Non-pigmented ciliary epithelial cell (primary cell): Measurements from ENCODE around the gene NDUFV3.
"Not testable (repeated sequence)": the region's sequence is repeated elsewhere in the genome, so short reads cannot be mapped to it uniquely, and the experiment has no call there.

Experiments used
- DNase-seq: peaks from one replicate; pipeline ENCODE4 v3.0.0-alpha.2; 2010; ENCODE audit warnings: low read depth

Gene NDUFV3

DNA sequence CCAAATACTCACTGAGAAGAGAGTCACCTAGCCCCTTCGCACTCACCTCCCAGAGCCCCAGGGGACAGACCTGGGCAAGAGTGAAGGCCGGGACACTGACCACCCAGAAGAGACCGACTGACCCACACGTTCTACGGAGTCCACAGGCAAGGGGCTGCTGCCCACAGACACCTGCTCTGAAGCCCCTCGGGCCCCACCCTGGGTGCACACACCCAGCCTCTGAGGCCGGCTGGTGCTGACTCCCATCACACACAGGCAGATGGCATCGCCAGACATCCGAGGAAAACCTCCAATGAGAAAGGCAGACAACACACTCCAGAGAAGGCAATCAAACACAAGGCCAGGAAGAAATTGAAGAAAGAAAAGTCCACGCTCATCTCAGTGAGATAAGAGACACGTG, 35.9 kb upstream of the NDUFV3 start:
- DNase-seq: no peak

DNA sequence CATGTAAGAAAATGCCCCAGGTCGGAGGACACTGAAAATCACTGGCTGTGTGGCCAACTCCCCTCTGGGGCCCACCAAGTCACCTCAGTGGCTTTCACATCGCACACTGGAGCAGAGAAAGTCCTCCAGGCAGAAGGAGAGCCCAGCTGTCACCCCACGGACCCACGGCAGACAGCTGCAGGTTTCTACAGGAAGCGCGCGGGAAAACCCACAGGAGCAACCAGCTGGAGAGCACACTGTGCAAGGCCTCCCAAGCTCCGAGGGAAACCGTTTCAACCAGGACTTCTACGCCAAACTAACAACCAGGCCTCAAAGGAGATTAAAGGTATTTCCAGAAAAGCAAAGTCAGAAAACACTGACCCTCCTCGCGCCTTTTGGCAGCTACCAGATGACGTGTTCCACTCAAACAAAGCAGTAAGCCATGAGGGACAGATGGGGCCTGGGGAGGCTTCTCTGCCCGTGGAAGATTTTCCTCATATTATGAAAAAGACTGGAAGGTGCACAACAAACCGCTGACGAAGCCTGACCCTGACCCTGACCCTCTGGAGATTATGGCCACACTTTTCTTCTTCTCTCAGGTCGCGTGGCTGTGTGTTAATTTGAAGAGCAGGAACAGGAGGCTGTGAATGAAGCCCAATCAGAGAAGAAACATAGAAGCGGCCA, 34.8 kb upstream of the NDUFV3 start:
- no peak for DNase-seq

DNA sequence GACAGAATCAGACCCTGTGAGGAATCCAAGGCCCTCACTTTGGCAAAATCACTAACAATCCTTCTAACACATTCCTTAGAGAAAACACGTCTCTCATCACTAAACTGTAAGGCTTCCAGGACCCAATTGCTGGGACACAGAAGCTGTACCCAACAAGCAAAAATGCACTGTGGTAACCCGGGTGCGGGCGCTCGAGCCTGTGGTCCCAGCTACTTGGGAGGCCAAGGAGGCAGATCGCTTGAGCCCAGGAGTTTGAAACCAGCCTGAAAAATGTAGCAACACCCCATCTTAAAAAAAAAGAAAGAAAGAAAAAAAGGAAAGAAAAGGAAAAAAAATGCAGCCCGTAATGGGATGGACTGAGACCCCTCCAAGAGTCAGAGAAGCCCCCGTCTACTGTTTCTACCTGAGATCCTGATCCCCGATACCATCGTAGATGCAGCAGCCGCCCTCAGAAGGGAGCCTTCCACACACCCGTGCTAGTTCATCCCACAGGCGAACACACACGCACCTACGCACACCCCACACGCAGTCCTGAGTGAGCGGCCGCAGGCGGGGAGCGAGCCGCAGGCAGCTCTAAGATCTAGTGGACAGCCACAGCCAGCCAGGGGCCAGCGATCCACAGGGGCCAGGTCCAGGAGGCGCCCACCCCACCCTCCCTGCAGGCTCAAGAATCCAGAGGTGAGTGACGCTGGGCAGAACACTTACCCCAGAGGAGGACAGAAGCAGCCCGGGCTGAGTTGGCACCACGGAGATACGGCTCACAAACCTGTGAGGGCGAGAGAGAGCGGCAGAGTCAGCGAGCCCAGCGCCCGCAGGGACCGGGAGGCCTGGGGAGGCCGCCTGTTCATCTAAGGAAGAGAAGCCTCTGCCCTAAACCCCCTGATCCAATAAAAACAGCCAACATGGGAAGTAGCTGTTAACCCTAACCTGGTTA, 33.9 kb upstream of the NDUFV3 start:
- no peak for DNase-seq

DNA sequence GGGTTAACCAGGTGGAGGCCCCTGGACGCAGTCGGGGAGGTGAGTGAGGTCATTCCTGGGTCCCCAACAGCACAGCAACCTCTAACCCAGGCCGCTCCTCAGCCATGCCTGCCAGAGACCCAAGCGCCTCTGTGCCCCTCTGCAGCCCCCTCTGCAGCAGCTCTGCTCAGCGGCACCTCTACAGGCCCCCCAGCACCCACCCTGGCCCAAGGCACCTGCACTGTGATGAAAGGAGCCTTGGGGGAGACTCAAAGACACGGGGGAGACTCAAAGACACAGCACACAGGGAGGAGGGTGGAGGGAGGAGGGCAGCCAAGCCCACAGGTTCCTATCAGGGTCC, 33.2 kb upstream of the NDUFV3 start:
- DNase-seq: no peak

DNA sequence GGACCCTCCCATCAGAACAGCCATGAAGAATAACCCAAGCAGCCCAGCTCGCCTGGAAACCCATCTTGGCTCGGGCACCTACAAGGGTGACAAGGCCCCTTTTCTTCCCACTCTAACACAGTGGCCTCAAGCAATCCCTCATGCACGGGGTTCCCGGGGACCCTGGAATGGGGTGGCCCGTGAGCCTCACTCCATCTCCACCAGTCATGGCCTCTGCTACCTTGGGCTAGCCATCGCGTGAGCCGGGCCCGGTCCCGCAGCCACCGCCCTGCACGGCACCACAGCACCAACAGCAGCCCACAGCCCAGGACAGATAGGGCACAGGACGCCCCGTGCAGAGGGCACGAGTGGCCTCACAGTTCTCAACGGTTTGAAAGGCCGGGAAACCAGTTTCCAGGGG, 32.8 kb upstream of the NDUFV3 start:
- no peak for DNase-seq

DNA sequence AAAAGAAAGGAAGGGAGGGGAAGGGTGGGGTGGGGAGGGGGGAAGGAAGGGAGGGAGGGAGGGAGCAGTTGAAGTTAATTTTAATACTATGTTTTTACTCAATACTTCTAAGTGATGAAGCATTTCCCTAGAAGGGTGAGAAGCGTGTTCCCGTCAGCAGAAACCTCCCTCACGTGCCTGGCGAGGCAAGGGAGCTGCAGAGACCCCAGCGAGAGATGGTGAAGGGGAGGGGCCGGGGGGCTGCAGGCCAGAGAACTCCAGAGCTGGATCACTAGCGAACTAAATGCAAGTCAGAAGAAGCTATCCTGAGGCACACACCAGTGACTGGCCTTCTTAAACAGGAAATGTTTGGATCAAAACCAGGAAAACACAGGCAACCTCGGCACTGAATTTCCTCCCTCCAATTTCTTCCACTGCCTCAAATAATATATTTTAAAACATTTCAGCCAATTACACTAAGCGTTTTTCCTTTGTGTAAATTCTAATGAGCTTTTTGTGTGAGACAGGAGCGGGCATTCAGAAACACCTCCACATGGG, 31.7 kb upstream of the NDUFV3 start:
- DNase-seq: no peak

DNA sequence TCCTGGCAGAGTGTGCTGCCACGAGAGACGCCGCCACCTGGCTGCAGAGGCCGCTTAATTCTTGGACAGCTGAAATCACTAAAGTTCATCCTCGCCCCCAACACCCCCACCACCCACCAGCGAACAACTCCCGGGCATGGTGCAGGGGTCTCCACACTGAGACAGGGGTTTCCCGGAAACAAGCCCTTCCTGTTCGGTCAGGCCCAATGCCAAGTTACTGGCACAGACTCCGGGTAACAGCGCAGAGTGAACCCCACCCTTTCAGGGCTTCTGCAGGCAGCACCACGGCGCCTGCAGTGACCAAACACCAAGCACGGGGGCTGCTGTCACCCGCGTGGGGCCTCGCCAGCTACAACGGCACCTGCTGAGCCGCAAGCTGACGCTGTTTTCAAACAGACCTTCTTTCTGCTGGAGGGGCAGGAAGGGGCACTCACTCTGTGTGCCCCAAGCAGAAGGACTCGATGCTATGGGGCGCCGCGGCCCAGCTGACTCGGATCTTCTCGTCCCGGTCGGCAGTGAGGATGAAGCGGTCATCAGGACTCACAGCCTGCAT, 31.2 kb upstream of the NDUFV3 start:
- no peak for DNase-seq

DNA sequence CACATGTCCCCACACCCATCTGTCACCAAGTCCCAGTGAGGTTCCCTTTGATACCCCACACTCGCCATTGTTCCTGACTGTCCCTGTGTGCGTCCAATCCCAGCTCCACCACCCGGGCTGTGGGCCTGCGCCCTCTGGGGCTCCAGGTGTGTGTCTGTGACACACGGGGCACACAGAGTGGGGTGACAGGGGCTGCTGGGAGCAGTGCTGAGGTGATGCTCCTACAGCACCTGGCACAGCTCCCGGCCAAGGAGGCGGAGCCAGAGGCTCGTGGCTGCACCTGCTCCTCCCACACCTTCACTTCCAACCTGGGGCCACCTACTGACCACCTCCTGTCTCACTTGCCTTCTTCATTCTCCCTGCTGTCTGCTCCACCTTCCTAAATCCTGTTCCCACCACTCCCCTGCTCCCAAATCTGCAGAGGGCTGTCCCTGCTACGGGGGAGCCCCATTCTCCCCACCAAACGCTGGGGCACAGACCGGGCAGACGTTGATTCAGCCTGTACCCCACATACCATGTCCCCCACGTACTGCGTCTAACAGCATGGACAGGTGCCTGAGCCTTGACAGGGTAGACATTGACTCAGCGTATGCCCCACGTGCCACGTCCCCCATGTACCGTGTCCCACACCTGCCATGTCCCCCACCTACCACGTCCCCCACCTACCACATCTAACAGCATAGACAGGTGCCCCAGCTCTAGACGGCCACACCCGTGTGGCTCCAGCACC, 30.2 kb upstream of the NDUFV3 start:
- no peak for DNase-seq

DNA sequence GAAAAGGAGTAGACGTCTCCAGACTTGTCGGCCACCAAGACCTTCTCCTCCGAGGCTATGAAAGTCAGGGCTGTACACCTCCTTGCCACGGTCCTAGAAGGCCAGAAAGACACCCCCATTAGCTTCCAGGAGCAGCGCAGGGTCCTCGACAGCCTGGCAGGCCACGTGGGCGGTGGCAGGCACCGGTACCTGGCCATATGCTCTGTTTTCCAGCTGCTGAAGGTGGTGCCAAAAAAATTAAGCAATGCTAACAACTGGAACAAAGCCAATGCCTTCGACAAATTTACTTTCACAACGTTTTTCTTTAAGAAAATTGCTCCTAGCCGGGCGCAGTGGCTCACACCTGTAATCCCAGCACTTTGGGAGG, 29.6 kb upstream of the NDUFV3 start:
- DNase-seq: no peak

DNA sequence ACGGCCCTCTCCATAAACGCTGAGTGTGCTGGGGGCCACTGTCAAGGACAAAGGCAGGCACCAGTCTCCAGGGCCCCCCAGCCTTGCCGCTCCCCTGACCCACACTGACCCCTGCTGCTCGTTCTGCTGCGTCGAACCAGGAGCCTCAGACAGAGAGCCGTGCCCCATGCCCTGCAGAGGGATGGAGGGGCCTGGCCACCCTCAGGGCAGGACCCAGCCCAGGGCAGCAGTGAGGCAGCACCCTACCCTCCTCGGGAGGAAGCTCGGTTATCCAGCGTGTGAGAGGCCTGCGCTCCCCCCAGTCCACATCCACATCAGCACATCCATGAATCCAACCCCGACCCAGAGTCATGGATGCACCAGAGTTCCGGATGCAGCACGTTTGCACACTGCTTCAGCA, 28.8 kb upstream of the NDUFV3 start:
- no peak for DNase-seq

DNA sequence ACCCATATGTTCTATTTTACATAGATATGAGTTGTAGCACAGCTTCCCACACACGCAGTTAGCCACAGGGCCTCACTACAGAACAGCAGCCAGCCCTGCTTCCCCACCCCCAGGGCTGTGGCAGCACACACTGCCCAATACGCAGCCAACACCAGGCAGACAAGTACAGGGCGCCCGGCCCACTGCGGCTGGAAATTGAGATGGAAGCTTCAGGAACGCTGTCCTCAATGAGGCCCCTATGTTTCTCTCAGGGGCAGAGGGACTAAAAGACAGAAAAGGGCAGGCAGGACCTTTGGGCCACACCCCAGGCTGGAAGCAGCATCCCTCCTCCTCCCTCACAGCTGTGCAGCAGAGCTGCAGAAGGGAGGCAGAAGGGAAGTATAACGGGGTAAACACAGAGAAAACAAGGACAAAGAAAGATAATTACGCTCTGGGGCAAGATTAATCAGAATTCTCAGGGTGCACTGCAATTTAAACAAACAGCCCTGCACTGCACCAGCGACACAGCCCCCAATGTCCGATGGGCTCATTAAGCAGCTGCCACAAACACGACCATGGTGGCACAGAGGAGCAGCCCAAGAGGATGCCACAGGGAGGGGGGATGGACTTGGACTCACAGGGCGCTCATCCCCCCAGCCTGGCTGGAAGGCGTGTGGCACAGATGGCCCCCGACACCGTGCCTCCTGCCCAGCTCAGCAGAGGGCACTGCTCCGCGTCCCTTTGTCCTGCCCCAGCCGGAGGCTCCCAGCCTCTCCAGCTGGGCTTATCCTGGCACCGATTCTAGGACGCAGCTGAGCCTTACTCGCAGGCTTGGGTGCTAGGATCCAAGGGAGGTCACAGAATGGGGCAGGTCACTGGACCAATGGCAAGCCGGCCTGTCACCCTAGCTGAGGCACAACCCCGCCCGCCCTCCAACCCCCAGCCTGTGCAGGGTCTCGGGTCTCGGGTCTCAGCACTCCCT, 28.0 kb upstream of the NDUFV3 start:
- no peak for DNase-seq

DNA sequence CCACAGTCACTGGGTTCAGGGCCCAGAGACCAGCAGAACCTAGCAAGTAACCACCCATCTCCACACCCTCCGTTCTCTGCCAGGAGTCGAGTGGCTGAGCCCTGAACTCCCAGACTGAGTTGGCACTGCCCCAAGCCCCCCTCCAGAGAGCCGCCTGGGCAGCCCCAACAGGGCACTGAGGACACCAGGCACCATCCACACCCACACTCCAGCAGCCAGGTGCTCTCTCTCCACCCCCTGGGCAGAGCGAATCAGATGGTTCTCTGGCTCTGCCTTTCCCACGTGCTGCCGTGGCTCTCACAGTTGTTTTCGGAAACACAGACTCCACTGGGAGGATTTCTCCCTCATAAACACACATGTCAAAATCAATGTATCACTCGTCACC, 27.3 kb upstream of the NDUFV3 start:
- no peak for DNase-seq

DNA sequence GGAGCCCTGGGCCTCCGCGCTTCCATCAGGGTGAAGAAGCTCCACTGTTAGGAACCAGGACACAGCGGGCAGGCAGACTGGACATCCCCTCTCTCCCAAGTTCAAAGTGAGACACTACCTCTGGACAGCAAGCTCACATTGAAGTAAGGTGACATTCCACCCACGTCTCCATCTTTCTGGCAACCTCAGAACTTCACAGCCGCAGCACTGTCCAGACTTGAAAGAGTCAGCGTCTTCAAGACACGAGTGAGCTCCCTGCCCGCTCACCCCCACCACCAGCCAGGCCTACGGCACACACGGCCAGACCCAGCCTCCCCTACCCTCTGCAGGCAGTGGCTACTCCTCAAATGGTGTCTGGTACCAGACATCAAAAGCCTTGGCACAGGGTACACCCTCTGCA, 24.9 kb upstream of the NDUFV3 start:
- no peak for DNase-seq

DNA sequence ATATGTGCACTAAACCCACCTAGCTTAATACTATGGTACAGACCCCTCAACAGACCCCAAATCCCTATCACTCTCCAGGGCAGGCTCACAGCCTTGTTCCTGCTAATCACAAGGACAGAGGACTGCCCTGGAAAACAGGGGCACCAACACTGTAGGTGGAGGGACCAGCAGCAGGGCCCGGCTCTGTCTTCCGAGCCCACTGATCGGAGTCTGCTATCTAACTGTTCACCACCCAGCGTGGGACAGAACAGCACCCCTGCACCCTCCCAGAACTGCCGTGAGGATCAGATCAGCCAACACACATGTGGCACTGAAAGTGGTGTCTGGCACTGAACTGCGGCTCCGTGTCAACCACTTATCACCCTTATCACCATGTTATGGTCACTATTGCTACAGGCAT, 20.0 kb upstream of the NDUFV3 start:
- DNase-seq: no peak

DNA sequence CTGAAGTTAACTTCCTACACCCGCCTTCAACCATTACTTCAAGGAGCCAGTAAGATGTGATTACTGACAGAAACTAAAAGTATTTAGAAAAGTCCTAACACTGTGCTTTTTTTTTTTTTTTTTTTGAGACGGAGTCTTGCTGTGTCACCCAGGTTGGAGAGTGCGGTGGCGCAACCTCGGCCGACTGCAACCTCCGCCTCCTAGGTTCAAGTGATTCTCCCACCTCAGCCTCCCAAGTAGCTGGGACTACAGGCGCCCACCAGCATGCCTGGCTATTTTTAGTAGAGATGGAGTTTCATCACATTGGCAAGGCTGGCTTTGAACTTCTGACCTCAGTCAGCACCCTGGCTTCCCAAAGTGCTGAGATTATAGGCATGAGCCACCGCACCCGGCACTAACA, 17.3 kb upstream of the NDUFV3 start:
- DNase-seq: not testable (repeated sequence)

DNA sequence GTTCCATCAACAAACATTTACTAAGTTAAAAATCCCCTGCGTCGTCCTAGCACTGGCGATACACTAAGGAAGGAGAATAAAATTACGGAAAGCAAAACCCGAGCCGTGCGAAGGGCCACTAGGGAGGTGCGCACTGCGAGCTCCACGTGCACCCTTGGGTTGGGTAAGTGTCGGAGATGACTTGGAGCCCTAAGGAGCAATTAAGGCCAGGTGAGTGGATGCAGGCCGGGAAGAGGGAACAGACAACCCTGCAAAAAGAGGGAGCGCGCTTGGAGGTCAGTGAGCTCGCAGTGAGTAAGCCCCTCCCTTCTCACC, 14.5 kb upstream of the NDUFV3 start:
- no peak for DNase-seq

DNA sequence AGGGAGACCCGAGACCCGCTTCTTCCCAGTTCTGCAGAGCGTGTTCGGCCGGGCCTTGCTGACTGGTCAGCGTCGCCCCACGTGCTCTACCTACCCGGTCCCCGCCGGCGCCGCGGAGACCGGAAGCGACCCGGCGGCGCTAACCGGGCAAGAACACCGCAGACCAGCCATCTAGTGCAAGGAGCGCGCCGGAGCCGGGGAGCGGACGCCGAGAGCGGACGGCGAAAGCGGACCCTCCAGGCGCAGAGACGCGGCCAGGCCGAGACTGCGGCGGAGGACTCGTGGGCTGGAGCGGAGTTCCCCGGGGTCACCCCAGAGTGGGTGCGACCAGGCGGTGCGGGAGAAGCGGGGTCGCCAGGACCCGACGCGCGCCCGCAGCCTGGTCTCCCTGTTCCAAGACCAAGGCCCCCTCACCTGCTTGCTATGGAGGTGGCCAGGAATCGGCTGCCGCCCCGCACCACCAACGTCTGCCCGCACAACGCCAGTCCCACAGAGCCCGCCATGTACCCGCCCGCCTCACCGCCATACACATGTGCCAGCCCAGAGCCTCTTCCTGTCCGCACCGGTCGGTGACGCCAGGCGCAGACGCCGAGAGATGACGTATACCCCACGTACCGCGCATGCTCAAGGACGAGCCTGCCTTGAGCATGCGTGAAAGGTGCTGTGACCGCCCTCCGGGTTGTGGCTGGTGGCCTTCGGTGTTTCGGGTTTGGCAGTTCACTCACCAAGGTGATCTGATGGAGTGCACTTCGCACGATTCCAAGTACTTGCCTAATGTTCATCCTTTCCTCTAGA, 13.9 kb upstream of the NDUFV3 start, which contains the start of gene WDR4:
TSS of gene WDR4 (minus strand) at position 547 of the 795 bp plus-strand sequence. CDS start at position 503, 44 bp downstream.
- DNase-seq: peak; percentile 81

DNA sequence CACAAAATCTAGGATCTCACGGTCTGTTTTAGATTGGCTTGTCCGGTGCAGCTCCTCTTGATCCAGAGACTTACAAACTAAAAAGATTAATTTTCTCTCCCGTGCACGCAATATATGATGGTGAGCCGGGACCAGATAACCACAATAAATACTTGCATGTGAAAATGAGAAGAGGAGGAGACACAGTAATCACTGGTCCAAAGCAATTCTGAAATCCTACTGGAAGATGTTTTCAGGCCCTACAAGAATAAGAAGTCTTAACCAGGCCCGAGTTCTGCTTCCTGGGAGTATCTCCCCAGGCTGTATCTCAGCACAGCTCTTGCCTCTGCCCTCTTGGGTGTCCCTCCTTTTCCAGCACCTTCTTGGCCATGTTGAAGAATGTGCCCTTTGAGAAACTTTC, 12.8 kb upstream of the NDUFV3 start:
- no peak for DNase-seq

DNA sequence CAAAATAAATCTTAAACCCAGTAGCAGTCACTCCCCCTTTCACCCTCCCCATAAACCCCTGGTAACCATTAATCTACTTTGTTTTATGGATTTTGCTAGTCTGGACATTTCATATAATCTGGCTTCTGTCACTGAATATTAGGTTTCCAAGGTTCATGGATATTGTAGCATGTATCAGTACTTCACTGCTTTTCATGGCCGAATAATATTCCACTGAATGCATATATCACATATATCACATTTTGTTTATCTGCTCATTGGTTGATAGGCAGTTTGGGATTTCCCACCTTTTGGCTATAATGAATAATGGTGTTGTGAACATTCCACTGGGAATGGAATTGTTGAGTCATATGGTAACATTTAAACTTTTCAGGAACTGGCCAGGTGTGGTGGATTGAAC, 9.2 kb upstream of the NDUFV3 start:
- DNase-seq: no peak

DNA sequence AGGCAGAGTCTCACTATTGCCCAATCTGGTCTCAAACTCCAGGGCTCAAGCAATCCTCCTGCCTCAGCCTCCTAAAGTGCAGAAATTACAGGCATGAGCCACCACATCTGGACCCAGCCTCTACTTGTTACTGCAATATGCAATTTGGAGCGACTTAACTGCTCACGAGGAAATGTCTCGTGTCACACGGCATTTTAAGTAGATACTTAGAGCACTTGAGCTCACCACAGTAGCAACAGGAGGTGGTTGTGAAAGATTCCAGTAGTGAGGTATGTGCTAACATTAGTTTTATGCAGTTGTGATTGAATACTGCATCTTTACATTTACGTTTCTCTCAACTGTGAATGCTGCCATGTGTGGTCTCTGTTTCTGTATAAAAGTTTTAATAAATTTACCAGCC, 5.8 kb upstream of the NDUFV3 start:
- no peak for DNase-seq

DNA sequence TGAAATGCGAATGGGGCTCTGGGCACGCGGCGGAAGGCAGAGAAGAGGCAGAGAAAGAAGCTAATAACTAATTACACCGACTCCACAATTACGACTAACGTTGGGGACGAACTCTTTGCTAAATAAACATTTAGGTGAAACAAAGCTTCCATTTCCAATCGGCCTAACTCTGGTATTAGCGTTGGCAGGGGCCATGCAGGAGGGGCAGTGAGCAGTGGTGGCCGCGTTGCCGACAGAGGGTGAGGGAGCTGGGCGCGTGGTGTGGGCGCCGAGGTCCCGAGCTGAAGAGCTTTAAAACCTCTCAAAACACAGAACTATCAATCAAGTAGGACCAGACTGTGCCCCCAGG, 553 bp upstream of the NDUFV3 start:
- no peak for DNase-seq
